SK-N-MC (cell line): Measurements from ENCODE around the gene PRKG1.

Experiments
- EZH2 ChIP-seq: fragments of 200-600 bp; sonication (generic); IDR thresholded peaks from one replicate; pipeline ENCODE4 v1.6.1; 2017; ENCODE audit warnings: antibody characterized with exemption
- FOXP2 ChIP-seq: optimal IDR thresholded peaks from 2 replicates; pipeline ENCODE3; 2011; ENCODE audit warnings: mild to moderate bottlenecking, moderate library complexity; ENCODE audit not compliant: insufficient read depth; ENCODE audit errors: extremely low read length, control extremely low read depth
- POLR2AphosphoS5 ChIP-seq: IDR thresholded peaks from 2 replicates; pipeline ENCODE4 v1.6.1; 2012; ENCODE audit warnings: mild to moderate bottlenecking, low read depth, low read length, borderline replicate concordance

- TF ChIP-seq EZH2 (no peak), POLR2AphosphoS5 (no peak), FOXP2 (no peak)
Measured at GRCh38 chr10:51861051-51861450, 786.8 kb downstream of the PRKG1 start.
